ENCODE data around the gene CA12. TPM values are rescaled to one million over a fixed set of nuclear protein-coding genes. Genes with fewer than 3 reads are reported as not detected.

CA12 gene
- polyA plus RNA-seq, 4 donors, result 125 to 151 (median 149) TPM

DNA sequence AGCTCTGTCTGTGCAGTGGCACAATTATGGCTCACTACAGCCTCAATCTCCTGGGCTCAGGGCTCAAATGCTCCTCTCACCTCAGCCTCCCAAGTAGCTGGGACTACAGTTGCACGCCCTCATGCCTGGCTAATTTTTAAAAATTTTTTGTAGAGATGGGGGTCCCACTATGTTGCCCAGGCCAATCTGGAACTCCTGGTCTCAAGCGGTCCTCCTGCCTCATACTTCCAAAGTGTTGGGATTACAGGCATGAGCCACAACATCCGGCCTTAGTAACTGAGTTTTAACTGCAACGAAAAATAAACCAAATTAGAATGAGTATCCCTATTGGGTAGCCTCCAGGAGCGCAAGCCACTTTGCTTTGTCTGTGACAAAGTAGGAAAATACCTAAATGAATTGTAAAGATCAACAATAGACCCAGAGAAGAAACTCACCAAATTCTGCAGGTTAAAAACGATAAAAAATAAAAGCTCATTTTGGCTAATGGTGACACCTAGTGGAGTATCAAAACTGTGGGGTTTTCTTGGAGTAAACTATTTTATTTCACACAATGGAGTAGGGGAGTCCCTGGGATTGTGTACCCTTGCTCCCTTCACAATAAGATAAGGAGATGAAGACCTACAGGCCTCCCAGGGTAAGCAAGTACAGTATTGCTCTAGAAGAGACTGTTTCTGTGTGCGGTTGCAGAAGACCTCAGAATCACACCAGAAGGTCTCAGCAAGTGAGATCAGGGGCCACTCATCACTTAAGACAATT lies 21.0 kb upstream of the CA12 start:
- DNase-seq (ENCODE audit: low read depth in 4 of 4, low spot score in 3 of 4), result no peak

DNA sequence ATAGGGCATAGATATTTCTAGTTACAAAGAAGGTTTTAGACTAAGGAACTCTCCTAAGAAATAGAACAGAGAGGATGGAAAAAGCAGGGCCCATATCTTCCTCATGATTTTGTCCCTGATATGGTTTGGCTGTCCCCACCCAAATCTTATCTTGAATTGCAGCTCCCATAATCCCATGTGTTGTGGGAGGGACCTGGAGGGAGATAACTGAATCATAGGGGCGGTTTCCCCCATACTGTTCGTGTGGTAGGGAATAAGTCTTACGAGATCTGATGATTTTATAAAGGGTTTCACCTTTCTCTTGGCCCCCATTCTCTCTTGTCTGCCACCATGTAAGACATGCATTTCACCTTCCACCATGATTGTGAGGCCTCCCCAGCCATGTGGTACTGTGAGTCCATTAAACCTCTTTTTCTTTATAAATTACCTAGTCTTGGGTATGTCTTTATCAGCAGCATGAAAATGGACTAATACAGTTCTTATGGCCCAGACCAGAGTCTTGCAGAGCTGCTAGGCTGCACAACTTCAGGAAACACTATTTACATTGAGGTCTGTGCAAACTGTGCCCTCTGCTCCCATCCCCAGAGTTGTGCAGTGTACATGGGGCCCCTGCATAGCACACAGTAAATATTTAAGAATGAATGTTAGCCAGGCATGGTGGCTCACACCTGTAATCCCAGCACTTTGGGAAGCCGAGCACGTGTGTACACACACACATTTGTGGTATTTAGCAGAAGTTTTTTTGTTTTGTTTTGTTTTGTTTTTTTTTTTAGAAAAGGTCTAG lies 20.3 kb upstream of the CA12 start:
- no peak for DNase-seq (ENCODE audit: low read depth in 4 of 4, low spot score in 3 of 4)

DNA sequence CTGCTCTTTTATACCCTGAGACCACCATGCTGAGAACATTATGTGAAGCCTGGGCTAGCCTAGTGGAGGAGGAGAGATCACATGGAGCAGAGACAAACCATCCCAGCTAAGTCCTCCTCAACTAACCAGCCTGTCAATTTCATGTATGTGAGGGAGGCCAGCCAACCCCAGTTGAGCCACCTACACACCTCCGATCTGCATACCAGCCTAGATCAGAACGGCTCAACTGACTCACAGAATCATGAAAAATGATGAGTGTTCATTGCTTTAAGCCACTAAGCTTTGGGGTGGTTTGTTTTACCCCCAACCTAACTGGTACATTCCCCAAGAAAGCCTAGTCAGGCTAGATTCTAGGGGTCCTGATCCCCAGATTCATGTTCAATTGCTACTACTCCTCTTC lies 19.4 kb upstream of the CA12 start:
- DNase-seq (ENCODE audit: low read depth in 4 of 4, low spot score in 3 of 4), result no peak

DNA sequence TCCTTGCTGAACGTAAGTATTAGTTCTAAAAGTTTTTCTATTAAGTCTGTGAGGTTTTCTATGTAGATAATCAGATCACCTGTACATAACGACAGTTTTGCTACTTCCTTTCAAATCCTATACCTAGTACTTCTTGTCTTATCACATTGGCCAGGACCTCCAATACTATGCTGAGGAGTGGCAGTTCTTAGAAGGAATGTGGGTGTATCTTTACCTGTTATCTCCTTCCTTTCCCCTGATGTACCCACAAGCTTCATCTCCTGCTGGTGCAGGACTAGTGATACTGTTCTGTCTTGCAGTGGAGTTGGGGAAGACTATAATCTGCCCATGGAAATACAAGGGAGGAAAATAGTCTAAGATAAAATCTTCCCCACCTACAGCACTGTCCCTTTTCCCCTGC lies 16.8 kb upstream of the CA12 start:
- DNase-seq (ENCODE audit: low read depth in 4 of 4, low spot score in 3 of 4), result no peak

DNA sequence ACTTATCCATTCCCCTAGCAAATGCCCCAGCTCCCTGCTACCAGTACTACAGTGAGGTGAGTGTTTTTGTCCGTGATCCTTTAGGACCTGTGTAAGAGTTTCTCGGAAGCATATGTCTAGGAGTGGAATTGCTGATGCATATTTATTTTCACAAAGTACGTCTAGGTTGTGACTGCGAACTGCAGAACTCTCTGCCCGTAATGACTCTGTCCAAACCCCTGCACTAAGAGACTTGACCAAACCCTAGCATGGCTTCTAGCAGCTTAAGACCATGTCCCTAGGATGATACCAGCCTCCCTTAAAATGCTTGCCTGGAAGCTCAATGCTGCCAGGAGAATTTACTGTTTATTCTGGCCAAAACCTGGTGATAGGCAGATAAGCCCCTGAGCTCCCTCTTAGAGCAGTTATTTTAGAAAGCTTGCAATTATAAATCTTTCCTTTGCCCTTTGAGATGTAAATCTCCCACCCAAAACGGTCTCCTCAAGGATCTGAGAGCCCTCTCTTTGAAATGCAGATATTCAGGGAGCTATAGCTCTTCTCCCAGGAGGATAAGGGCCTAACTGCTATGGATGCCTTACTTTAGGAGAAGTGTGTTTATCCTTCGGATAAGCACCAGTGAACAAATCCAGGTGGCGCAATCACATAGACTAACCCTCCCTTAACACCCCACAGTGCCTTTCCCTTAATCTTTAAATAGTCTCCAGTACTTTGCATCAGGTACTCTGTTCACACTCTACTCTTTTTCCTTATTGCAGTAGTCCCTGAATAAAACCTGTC lies 14.7 kb upstream of the CA12 start:
- no peak for DNase-seq (ENCODE audit: low read depth in 4 of 4, low spot score in 3 of 4)

DNA sequence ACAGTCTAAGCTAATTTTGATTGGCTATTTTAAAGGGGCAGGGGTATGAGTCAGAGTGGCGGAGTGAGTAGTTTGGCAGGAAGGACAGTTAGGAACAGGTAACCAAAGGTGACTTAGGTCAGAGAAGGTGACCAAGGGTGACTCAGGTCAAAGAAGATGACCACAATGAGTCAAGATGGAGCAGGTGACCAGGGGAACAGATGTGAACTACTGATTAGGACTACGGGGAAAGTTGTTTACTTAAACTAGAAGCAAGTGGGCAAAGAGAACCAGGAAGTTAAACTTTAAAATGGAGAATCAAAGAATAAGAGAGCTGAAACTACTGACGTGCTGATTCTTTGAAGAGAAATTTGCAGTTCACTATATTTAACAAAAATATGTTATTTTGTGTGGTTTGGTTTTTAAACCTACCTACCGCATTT lies 14.1 kb upstream of the CA12 start:
- no peak for DNase-seq (ENCODE audit: low read depth in 4 of 4, low spot score in 3 of 4)

DNA sequence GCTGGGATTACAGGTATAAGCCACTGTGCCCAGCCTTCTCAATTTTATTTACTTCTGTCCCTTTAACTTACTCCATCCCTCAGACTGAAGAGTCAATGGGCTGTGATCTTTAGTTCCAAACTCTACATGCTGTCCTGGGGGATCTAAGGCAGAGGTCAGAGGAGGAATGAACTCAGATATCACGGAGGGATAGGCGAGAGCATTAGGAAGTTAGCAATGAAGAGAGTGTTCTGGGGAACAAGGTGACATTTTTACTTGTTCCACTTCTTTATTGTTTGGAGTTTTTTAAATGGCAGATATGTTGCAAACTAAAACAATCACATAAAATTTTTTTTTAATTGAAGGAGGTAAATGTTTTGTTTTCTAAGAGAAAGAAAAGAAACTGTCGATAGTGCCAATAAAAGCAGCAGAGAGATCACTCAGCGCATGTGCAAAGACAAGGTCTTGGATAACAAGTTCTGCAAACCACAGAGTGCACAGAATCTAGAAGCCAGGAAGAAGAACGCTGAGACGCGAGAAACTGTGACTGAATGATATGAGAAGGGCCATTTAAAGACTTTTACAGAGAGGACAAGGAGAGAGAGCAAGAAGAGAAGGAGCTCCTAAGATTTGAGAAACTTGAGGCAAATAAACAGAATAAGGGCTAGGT lies 10.8 kb upstream of the CA12 start:
- DNase-seq (ENCODE audit: low read depth in 4 of 4, low spot score in 3 of 4), result no peak

DNA sequence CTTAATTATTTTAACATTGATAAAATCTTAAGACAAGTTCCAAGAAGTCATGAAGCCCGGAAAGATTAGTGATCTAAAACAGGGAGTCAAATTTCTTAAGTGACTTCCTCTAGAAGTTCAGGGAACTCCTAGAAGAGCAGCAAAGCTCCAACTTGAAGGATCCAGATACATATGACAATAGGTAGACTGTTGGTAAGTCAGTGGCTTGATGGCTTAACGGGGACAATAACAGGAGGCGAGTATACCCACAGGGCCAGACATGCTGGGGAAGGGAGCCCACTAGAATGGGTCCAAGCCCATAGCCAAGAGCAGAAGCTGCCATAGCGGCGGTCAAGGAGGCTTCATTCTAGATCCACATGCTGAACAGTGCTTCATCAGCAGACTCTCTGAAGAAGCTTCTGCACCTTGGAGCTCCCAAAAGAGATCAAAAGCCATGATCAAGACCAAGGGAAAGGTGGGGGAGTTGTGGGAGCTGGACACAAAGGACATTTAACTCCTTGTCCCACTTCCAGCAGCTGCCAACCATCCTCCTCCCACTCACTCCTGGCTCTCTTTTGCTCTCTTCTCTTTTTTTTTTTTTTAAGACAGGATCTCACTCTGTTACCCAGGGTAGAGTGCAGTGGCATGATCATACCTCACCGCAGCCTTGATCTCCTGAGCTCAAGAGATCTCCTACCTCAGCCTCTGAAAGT lies 10.2 kb upstream of the CA12 start:
- DNase-seq (ENCODE audit: low read depth in 4 of 4, low spot score in 3 of 4), result no peak

DNA sequence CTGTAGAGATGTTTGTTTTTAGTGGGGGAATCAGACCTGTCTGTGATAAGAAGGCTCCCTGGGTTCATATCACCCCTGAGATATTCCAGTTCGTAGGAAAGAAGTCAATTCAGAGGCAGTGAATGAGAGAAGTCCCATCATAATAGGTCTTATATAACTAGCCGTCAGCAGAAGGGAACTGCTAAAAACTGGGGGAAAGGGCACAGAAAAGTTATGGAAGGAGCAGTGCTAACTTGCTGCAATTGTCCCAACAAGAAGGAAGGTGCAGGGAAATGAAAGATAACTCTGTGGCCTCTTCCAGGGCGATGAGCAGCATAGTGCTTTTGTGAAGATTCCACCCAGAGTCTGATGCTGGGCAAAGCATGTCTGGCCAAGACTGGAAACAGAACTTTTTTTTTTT lies 9.0 kb upstream of the CA12 start:
- DNase-seq (ENCODE audit: low read depth in 4 of 4, low spot score in 3 of 4), result no peak

DNA sequence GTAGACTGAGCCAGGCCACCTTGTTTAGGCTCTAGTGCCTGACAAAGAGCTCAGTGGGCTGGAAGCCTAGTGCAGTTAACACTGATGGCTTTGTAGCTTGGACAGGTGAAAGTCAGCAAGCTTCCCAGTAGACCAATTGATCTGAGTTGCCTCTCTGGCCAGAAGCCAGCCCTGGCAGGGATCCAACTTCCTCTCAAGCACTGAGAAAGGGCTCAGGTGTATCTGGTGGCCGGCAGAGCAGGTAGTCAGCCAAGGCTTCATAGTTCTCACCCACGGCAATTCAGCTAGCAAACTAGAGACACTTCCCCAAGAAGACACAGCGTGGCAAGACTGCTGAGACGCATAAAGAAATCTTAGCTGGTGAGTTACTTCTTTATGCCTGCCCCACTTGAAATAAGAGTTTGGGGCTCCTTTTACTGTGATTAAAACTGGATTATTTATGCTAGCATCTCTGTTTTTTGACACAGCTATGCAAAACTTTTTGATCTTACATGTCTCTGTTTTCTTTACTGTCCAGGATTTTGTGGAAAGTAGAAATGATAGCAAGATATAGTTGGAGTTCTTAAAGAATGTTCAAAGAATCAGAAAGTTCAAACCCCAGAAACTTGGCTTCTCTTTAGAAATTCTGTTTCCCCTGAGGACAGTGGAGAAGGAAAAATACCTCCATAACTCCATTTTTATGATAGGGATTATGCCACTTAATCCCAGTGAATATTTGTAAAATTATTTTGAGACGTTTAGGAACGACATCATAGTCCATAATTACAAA lies 8.4 kb upstream of the CA12 start:
- no peak for DNase-seq (ENCODE audit: low read depth in 4 of 4, low spot score in 3 of 4)

DNA sequence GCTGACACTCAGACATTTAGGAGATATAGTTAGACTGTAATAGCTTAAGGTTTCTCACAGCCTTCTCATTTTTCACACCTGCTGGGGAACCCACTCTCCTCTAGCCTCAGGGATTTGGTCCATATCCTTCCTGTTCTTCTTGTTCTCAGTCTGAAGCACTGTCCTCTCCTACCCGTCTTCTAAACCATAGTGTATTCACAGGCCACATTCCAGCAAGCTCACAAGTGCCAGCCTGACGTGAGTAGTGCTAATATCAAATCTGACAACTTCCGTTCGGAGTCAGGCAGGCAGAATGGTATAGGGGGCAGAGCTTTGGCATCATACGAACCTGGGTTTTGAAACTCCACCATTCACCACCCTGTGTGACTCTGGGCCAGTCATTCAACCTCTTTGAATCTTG lies 6.9 kb upstream of the CA12 start:
- DNase-seq (ENCODE audit: low read depth in 4 of 4, low spot score in 3 of 4), result no peak

DNA sequence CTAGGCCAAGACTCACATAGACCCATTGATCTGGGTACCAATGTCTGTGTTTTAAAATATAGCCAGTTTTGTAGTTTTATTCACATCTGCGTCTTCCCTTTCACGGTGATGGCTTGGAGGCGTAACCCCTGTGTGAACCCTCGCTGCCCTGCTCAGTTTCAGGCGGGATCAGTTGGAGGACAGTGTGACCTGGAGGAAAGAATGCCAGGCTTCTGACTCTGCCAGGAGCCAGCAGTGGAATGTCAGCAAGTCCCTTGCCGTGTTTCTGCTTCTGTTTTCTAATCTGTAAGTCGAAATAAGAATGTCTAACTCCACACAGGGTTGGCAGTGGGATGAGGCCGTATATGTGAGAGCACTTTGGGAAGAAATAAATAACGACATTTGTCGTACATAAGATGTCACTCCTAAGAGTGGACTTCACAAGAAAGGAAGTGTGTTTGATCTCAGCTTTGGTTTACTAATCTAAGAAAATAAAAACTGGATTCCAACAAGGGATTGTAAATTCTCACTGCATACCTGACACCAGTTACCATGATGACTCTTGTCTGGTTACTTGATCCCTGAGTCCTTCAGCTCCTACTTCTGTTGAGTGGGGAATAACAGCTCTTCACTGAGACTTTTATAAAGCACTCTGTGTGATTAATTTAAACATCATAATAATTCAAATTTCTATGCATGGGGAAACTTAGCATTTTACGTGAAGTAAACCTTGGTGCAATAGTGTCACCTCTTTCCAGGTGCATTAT lies 6.3 kb upstream of the CA12 start:
- no peak for DNase-seq (ENCODE audit: low read depth in 4 of 4, low spot score in 3 of 4)

DNA sequence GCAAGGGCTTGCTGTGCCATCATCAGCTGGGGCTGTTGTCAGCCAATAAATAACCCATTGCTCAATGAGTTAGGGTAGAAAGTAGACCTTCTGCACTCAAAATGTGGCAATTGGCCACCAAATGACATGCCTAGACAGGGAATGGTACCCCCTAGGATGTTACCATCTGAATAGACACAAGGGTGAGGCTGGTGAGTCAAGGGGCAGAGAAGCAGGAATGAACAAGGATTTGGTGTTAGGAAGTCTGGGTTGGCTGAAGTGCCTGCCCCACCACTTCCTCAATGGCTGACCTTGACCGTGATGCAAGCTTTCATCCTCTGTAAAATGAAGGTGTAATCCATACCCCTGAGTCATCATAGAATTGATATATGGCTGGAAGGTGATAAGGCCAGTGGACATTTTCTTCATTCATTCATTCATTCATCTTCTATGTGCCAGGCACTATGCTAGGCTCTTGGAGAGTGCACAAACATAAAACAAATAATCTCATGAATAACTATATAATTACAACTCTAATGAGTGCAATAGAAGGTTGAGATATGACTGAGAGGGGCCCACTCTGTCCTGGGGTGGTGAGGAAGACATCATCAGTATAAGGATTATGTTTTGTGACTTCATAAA lies 4.4 kb upstream of the CA12 start:
- no peak for DNase-seq (ENCODE audit: low read depth in 4 of 4, low spot score in 3 of 4)

DNA sequence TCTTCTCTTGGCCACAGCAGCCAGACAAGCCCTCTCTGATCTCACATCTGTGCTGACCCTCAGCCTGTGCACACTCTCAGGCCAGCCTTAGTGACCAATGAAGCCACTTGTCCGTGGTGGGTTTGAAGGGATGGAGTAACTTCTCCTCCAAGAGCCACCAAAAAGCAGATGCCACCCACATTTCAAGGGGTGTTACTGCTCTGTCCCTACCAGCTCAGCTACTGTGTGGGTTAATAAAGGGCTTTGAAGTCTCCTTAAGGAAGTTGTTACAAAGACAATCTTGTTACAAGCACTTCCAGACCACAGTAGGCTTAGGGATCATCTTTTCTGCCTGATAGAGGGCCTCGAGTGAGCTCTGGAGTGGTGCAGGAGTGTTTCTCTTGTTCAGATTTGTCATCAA lies 3.3 kb upstream of the CA12 start:
- no peak for DNase-seq (ENCODE audit: low read depth in 4 of 4, low spot score in 3 of 4)

DNA sequence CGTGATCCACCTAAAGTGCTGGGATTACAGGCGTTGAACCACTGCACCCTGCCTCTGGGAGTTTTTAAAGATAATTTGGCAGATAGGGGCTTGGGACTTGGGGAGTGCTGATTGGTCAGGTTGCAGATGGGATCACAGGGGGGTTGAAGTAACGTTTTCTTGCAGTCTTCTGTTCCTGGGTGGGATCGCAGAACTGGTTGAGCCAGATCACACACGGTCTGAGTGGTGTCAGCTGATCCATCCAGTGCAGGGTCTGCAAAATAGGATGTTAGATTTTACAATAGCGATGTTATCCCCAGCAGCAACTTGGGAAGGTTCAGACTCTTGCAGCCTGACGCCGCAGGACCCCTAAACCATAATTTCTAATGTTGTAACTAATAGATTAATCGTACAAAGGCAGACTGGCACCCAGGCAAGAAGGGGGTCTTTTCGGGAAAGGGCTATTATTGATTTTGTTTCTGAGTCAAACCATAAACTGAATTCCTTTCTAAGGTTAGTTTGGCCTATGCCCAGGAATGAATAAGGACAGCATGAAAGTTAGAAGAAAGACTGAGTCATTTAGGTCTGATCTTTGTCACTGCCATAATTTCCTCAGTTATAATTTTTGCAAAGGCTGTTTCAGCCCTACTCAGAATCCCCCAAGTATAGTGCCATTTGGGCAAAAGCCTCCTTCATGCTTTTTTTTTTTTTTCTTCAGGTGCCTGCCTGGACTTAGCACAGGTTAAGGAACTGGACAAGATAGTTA lies 1.5 kb upstream of the CA12 start:
- no peak for DNase-seq (ENCODE audit: low read depth in 4 of 4, low spot score in 3 of 4)

DNA sequence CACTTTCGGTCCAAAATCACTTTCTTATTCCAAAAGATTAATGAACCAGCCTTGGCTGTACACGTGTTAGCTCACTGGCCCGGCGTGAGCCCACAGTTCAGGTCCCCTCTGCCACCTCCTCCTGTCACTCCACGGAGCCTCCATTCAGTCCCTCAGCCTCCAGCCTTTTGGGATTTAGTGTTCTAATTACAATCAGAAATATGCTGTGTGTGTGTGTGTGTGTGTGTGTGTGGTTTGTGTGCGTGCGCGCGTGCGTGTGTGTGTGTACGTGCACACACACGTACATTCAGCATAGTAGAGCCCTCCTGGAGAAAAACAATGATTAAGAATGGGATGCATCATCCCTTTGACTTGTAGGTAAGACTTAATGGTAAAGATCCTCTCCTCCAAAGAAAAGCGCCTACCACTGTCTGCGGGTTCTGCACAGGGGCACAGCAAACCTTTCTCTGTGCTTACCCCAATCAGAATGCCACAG lies 801 bp downstream of the CA12 start:
- DNase-seq (ENCODE audit: low read depth in 4 of 4, low spot score in 3 of 4), result no peak

DNA sequence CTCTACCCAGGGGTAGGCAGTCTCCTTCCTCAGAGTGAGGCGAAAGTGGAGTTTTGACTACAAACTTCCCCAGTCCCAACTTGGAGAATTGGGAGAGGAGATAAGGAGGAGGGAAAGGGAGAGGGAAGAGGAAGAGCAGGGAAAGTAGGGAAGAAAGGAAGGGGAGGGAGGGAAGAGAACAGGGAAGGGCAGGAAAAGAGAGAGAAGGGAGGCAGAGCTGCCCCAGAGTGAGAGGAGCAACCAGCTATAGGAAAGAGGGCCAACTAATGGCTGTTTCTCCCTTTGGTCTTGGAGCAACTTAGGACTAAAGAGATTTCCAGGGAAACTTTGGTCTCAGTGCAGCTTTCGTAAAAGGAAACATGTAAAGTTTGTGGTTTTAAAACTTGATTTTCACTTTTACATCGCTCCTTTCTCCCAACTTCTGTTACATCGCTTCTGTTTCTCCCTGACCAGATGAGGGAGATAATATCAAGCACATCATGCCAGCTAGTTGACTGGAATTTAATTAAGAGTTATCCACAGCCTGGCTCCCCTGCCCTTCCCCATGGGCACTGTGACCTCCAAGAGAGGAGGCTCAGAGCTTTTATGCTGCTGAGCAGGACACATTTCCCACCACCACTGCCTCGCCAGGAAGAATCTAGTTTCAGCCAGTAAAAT lies 1.4 kb downstream of the CA12 start:
- no peak for DNase-seq (ENCODE audit: low read depth in 4 of 4, low spot score in 3 of 4)
